ENCODE data around the gene FOSL2. TPM values are rescaled to one million over a fixed set of nuclear protein-coding genes. Genes with fewer than 3 reads are reported as not detected.

Gene FOSL2
- total and polyA plus RNA-seq, 10 of the 15 experiments (the other 5 are each of a cell fraction or from before 2014, with no cell fraction given) = 0.05 to 1.3 (median 0.34) TPM

DNA sequence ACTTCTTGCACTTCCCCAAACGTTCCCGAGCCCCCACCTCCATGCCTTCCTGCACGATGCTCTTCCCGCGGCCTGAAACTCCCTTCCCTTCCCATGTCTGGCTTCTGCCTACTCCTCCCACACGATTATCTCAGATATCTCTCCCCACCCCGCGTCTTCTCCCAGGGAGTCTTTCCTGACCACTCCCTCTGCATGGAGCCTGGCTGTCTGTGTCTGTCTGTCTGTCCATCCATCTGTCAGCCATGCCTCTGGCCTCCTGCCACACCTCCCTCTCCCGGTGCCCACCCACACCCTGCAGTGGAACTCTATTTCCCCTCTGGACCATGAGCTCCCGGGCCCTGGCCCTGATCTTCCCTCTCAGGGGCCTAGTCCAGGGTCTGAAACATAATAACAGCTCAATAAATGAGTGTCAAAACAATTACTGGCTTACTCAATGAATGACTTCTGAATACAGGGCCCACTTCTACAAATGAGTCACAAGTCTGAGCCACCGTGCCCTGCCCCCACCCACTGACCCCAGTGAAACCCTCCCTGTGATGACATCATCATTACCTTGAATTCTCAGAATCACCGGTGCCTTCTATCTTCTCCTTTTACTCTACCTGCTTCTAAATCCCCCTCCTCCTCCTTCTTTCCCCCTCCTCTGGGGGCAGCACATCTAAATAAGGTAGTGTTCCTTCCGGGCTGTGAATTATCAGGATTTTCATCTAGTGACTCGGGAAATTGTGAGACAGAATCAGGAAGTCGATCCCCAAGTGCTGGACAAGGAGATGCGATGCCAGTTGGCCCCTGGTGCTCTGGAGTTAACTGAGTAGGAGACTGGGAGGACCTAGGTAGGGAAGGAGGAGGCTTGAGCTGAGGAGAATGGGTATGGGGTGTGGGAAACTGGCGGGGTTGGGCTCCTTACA lies 57.1 kb downstream of the FOSL2 start (continued):
- TF ChIP-seq, protein P1, sequence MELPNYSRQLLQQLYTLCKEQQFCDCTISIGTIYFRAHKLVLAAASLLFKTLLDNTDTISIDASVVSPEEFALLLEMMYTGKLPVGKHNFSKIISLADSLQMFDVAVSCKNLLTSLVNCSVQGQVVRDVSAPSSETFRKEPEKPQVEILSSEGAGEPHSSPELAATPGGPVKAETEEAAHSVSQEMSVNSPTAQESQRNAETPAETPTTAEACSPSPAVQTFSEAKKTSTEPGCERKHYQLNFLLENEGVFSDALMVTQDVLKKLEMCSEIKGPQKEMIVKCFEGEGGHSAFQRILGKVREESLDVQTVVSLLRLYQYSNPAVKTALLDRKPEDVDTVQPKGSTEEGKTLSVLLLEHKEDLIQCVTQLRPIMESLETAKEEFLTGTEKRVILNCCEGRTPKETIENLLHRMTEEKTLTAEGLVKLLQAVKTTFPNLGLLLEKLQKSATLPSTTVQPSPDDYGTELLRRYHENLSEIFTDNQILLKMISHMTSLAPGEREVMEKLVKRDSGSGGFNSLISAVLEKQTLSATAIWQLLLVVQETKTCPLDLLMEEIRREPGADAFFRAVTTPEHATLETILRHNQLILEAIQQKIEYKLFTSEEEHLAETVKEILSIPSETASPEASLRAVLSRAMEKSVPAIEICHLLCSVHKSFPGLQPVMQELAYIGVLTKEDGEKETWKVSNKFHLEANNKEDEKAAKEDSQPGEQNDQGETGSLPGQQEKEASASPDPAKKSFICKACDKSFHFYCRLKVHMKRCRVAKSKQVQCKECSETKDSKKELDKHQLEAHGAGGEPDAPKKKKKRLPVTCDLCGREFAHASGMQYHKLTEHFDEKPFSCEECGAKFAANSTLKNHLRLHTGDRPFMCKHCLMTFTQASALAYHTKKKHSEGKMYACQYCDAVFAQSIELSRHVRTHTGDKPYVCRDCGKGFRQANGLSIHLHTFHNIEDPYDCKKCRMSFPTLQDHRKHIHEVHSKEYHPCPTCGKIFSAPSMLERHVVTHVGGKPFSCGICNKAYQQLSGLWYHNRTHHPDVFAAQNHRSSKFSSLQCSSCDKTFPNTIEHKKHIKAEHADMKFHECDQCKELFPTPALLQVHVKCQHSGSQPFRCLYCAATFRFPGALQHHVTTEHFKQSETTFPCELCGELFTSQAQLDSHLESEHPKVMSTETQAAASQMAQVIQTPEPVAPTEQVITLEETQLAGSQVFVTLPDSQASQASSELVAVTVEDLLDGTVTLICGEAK (IDR thresholded peaks at IDR 0.05; ENCODE audit: borderline replicate concordance) = no peak
- TF ChIP-seq MEF2A (IDR thresholded peaks at IDR 0.05; ENCODE audit: insufficient read depth, low read depth, low read length) (no peak), JUNB (IDR thresholded peaks at IDR 0.05) (peak; percentile 85), TCF7 (IDR thresholded peaks at IDR 0.05; ENCODE audit: borderline replicate concordance) (no peak), ZNF24 (IDR thresholded peaks at IDR 0.05) (no peak), TAF1 (IDR thresholded peaks at IDR 0.05; ENCODE audit: borderline replicate concordance, low read depth, low read length) (no peak), SUZ12 (IDR thresholded peaks at IDR 0.05; ENCODE audit: unreplicated experiment) (no peak), NR2F1 (conservative IDR thresholded peaks at IDR 0.05) (0 out of 2 replicates have a peak, but pooled peaks have one; percentile 20), ZNF207 (IDR thresholded peaks at IDR 0.05; ENCODE audit: borderline replicate concordance) (no peak), PAX5 (IDR thresholded peaks at IDR 0.05; ENCODE audit: borderline replicate concordance, low read depth, low read length) (0 out of 2 replicates have a peak, but pooled peaks have one; percentile 34), FOS (IDR thresholded peaks at IDR 0.05; ENCODE audit: borderline replicate concordance, extremely low read depth, insufficient read length) (no peak), NR2C1 (IDR thresholded peaks at IDR 0.05) (no peak), NFXL1 (IDR thresholded peaks at IDR 0.05; ENCODE audit: borderline replicate concordance) (no peak), MYB (IDR thresholded peaks at IDR 0.05; ENCODE audit: borderline replicate concordance, low read depth, low read length) (no peak), SRF (IDR thresholded peaks at IDR 0.05; ENCODE audit: low read depth in 2 of 2, low read length in 2 of 2) (peak in 1 of 2 experiments; percentile 70; a peak in 1 of 4 replicates), POU2F2 (IDR thresholded peaks at IDR 0.05; ENCODE audit: borderline replicate concordance, low read depth, low read length) (no peak), STAT3 (IDR thresholded peaks at IDR 0.05; ENCODE audit: low read depth, low read length) (no peak), RAD51 (IDR thresholded peaks at IDR 0.05) (no peak), BRCA1 (IDR thresholded peaks at IDR 0.05; ENCODE audit: low read depth, low read length) (no peak), SMAD1 (IDR thresholded peaks at IDR 0.05; ENCODE audit: low read depth, partially characterized antibody) (no peak), GABPA (IDR thresholded peaks at IDR 0.05; ENCODE audit: low read depth) (no peak), BCL11A (IDR thresholded peaks at IDR 0.05; ENCODE audit: low read depth, low read length) (0 out of 2 replicates have a peak, but pooled peaks have one; percentile 16), CHD1 (IDR thresholded peaks at IDR 0.05; ENCODE audit: low read depth, low read length) (no peak), STAT1 (conservative IDR thresholded peaks at IDR 0.05) (no peak), TBL1XR1 (IDR thresholded peaks at IDR 0.05; ENCODE audit: low read depth, low read length) (no peak), KAT2A (conservative IDR thresholded peaks at IDR 0.05; ENCODE audit: control insufficient read depth, low read depth, low read length) (no peak)
- TF ChIP-seq, protein P2, sequence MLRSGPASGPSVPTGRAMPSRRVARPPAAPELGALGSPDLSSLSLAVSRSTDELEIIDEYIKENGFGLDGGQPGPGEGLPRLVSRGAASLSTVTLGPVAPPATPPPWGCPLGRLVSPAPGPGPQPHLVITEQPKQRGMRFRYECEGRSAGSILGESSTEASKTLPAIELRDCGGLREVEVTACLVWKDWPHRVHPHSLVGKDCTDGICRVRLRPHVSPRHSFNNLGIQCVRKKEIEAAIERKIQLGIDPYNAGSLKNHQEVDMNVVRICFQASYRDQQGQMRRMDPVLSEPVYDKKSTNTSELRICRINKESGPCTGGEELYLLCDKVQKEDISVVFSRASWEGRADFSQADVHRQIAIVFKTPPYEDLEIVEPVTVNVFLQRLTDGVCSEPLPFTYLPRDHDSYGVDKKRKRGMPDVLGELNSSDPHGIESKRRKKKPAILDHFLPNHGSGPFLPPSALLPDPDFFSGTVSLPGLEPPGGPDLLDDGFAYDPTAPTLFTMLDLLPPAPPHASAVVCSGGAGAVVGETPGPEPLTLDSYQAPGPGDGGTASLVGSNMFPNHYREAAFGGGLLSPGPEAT (IDR thresholded peaks at IDR 0.05; ENCODE audit: low read depth) = no peak

All from GM12878 (cell line).